CD1c-positive myeloid dendritic cell (primary cell): ENCODE measurements around the gene HNRNPC.
"Not testable (repeated sequence)": the region's sequence is repeated elsewhere in the genome, so short reads cannot be mapped to it uniquely, and the experiment has no call there.

Experiments
- DNase-seq: peaks from one replicate; pipeline ENCODE4 v3.0.0-alpha.2; 2016; ENCODE audit errors: extremely low spot score

Gene HNRNPC

DNA sequence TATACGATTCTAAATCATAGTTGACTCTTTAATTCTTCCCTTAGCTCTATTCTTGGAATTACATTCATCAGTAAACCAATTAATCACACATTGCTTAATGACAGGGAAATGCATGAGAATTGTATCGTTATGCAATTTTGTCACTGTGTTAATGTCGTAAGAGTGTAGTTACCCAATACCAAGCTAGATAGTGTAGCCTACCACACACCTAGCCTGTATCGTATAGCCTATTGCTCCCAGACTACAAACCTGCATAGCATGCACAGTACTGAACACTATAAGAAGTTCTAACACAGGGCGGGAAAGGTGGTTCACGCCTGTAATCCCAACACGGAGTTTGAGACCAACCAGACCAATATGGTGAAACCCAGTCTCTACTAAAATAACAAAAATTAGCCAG is 24.7 kb downstream of the HNRNPC start:
- DNase-seq, result peak; percentile 59

GRCh38 chr14:21241218-21241819 is 27.9 kb downstream of the HNRNPC start:
- DNase-seq, result peak; percentile 57

DNA sequence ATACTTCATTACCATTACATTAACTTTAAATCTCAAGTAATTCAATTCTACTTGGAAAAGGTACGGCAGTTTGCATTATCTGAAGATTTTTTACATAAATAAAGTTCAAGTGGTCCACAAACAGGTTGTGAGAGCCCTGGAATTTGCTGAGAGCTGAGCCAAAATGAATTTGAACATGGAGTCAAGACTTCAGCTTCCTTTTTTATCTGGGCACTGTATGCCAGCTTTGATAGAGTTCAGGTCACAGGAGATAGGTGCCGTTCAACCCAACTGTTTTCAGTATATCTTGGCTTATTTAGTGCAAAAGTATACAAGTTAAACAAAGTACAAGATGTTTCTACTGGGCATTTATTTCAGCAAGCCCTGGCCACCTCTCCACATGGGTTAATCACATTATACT is 28.8 kb downstream of the HNRNPC start:
- DNase-seq, result no peak

- DNase-seq, result no peak
Measured at GRCh38 chr14:21238823-21239518, 30.3 kb downstream of the HNRNPC start.

- DNase-seq, result no peak
Measured at GRCh38 chr14:21236948-21237797, 32.1 kb downstream of the HNRNPC start.

- DNase-seq, result no peak
Measured at GRCh38 chr14:21234112-21234511, 35.1 kb downstream of the HNRNPC start.

DNA sequence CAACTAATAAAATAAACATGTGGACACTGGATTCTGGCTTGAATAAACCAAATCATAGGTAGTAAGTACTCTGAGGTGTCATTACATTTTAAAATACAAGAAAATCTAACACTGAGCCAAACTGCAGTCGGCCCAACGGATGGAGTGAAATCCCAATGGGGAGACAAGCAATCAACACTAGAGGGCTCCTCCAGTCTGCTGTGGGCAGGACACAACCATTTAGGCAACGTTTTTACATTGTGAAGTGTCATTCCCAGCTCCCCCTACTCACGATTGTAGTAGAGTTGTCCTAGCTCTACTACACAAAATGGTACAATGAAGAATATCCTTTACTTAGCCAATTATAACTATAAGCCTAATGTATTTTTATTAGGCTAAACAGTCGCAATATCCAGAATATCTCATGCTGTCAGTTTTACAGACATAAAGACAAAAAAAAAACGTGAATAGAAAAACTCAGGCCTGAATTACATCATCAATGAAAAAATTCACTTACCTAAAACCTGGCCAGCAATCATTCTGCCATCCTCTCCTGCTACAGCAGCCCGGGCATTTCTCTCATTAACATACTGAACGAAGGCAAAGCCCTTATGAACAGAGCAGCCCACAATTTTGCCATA is 35.7 kb downstream of the HNRNPC start:
- DNase-seq, result no peak

- no peak for DNase-seq
Measured at GRCh38 chr14:21231020-21231652, 38.1 kb downstream of the HNRNPC start.

DNA sequence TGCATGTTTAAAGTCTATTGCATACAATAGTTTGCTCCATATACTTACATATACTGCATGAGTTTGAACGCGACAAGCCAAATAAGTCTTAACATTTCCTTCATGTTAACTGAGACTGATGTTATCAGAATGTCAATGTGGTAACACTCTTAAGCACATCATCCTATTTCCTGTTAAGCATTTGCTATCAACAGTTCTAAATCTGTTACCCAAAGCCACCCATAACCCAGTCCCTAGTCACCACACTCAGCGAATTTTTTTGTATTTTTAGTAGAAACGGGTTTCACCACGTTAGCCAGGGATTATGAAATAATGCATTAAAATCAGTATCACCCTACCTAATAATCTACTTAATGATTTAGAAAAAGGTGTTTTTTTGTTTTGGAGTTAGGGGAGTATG is 39.4 kb downstream of the HNRNPC start:
- peak; percentile 27 for DNase-seq

DNA sequence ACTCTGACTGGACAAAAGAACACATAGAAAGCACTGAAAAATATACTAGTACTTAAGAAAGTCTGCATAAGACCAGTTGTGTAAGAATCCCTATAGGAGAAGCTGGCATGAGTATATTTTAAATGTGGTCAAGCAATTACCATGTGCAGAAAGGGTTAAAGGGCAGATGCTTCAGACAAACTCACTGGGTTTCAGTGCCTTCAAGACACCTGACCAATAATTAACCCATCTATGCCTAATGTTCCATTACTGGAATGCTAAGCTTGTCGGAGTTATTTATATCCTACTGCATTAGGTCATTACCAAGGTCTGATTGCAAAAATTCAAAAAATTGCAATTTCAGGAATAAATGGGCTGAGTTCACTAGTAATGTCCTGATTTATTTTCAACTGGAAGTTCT is 41.3 kb downstream of the HNRNPC start:
- DNase-seq, result no peak

DNA sequence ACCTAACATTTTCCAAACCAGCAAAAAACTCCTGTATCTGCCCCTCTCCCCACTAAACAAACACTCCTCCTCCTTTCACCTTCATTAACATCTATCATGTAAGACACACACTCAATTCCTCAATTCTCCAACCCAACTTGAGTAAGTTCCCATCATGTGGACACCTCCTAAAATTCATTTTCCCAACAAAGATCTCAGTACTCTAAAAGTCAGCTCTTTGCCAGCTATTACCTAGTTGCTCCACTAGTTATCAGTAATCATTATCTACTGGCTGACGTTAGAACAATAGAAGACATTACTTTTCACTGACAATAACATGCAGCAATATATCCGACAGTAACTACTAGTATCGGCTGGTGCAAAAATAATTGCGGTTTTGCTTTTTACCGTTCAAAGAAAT is 42.1 kb downstream of the HNRNPC start:
- no peak for DNase-seq

DNA sequence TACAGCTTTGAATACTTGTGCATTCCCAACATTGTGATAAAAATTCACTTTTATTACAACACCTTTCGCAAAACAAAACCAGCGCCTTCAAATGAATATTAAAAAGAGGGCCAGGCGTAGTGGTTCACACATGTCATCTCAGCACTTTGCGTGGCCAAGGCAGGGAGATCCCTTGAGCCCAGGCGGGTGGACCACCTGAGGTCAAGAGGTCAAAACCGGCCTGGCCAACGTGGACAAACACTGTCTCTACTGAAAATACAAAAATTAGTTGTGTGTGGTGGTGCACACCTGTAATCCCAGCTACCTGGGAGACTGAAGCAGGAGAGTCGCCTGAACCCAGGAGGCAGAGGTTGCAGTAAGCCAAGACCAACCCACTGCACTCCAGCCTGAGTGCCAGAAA is 42.8 kb downstream of the HNRNPC start:
- no peak for DNase-seq

DNA sequence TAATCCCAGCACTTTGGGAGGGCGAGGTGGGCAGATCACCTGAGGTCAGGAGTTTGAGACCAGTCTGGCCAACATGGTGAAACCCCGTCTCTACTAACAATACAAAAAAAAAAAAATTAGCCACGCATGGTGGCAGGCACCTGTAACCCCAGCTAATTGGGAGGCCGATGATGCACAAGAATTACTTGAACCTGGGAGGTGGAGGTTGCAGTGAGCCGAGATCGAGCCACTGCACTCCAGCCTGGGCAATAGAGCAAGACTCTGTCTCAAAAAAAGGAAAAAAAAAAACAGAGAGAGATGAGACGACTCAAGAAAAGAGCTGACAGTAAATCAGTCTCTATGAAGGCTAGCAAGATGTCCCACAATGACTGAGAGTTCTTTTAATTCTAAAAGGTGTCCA is 44.1 kb downstream of the HNRNPC start:
- not testable (repeated sequence) for DNase-seq

- no peak for DNase-seq
Measured at GRCh38 chr14:21220874-21221477, 48.3 kb downstream of the HNRNPC start.

GRCh38 chr14:21219561-21220111 is 49.6 kb downstream of the HNRNPC start:
- no peak for DNase-seq

DNA sequence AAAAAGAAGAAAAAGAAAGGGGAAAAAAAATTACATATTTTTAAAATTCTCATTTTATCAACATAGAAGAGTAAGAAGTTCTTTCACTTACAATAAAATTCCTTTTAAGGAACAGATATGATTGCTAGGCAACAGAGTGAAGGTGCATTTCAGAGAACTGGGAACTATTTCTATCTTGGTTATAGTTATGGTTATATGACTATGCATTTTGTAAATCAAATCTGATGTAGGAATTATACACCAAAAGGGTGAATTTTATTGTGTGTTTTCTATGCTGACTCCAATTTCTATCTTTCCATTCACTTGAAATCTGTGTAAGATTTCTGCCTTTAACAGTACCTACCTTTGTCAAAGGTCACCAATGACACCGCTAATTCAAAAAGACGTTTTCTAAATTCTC is 50.1 kb downstream of the HNRNPC start:
- no peak for DNase-seq

DNA sequence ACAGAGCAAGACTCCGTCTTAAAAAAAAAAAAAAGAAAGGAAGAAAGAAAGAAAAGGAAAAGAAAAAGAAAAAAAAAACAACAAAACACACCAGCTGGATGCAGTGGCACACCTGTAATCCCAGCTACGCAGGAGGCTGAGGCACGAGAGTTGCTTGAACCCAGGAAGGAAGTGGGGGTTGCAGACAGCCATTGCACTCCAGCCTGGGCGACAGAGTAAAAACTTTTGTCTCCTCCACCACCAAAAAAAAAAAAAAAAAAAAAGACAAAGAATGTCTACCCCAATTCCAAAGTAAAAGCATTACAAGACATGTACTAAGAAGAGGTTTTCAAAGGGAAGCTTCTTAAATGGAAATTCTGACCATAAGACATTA is 53.4 kb downstream of the HNRNPC start:
- no peak for DNase-seq

DNA sequence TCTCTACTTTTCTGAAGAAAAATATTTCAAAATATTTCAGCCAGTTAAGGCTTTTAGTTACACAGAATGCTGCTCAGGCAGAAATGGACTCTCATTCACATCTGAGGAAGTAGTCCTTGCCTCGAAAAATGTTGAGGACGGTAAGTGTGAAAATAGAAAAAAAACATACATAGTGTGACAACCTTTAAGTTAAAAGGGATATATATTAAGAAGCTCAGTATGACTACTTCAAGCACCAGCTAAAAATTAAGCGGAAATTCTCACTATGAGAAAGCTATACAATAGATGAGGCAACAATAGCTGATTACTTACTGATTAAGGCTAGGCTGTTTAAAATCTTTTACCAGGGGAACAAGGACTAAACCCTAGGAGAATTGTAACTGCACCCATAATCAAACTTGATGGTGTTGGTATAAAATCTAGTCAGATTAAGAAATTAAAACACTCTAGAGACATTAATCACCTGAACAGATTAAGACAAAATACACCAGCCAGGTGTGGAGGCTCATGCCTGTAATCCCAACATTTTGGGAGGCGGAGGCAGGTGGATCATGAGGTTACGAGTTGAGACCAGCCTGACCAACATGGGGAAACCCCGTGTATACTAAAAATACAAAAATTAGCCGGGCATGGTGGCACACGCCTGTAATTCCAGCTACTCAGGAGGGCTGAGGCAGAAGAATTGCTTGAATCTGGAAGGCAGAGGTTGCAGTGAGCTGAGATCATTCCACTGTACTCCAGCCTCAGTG is 53.9 kb downstream of the HNRNPC start:
- no peak for DNase-seq

DNA sequence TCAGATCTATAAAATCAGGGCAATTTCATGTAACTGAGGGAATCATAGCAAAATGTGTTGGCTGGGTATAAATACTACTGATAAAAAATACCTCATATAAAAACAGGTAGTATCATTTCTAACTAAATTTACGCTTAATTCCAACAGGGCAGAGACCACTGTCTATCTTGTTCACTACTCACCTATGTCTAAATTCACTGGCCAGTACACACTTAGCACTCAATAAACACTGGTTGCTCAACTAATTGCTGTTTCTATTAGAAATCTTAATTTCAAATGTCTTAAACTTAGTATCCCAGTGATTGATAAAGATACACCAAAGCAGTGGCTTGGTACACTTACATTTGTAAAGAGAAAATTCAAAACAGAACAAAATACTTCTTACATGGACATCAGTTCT is 55.6 kb downstream of the HNRNPC start:
- DNase-seq, result no peak

- DNase-seq, result not testable (repeated sequence)
Measured at GRCh38 chr14:21212824-21213223, 56.4 kb downstream of the HNRNPC start.

DNA sequence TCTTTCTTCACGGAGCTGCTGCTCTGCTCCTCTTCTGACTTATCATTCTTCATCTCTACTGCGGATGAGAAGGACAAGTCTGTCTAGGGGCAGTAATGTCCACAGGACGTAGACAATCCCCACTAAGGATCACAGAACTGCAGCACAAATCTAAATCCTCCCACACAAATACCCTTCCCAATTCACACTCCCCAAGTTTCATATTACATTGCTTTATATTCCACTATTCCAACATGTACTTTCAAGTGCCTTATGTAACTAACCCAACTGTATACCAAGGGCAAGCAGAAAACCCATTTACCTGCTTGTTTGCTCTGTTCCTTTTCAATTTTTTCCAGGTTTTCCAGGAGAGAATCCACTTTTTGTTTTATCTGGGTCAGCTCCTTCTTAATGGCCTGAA is 57.7 kb downstream of the HNRNPC start:
- DNase-seq, result no peak
